GM18519 (cell line): ENCODE data around the gene ZNF622.

Experiments
- ATAC-seq: cut with Tn5 transposase; IDR thresholded peaks from one replicate; pipeline ENCODE4 v1.9.1; 2021; ENCODE audit warnings: mild to moderate bottlenecking, moderate library complexity; ENCODE audit not compliant: unreplicated experiment, low FRiP score

ZNF622 gene

DNA sequence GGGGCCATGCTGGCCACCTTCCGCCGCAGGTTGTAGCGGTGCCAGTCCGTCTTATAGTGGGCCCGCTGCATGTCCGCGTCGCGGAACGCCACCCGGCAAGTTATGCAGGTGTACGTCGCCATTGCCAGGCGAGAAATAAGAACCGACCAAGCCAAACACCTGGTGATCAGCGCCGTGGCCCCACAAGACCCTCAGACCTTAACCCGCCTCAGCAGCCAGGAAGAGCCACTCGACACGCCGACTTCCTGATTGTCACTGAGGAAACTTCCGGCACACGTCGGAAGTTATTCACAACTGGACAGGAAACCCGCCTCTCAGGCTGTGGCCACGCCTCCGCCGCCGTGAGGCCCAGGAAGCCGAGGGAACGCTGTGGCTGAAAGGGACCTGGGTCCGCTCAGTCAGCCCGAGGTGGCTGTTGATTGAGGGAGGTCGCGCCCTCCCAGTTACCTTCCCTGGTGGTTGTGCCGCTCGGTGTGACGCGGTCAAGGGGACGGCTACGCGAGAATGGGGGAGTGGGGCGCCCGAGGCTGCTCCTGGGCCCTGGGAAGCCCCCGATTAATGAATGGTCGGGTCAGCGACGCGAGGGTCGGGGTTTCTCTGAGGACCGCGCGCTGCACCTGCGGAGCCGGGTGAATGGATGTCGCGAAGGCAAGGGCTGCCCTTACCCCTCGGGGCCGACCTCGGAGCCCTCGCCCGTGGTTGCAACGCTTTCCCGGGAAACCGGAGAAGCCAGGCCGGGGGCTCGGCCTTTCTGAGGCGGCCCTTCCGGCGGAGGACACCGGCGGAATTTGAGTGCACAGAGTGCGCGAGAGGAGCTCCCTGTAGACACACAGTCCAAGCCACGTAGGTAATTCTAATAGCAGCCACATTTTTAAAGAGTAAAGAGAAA lies at the start of gene ZNF622:
Gene ZNF622 (minus strand): TSS at position 257 of the 889 bp plus-strand sequence. CDS start 135 bp downstream, at position 122.
- peak; percentile 63 for ATAC-seq

DNA sequence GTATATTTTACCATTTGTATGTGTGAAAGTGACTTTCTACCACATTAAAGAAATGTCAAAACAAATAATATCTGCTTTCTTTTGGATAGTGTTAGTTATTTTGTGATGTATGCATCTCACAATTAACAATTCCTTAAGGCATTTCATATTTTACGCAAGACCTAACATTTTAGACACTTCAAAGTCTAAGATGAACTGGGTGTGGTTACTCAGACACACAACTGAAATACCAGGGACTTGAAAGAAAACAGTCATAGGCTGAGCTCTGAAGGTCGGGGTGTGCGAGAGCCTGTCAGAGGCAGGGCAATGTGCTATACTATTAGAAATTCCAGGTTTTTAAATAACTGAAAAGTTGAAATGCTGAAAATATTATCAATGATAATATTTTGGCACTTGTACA lies 44.5 kb upstream of the ZNF622 start:
- ATAC-seq: no peak

DNA sequence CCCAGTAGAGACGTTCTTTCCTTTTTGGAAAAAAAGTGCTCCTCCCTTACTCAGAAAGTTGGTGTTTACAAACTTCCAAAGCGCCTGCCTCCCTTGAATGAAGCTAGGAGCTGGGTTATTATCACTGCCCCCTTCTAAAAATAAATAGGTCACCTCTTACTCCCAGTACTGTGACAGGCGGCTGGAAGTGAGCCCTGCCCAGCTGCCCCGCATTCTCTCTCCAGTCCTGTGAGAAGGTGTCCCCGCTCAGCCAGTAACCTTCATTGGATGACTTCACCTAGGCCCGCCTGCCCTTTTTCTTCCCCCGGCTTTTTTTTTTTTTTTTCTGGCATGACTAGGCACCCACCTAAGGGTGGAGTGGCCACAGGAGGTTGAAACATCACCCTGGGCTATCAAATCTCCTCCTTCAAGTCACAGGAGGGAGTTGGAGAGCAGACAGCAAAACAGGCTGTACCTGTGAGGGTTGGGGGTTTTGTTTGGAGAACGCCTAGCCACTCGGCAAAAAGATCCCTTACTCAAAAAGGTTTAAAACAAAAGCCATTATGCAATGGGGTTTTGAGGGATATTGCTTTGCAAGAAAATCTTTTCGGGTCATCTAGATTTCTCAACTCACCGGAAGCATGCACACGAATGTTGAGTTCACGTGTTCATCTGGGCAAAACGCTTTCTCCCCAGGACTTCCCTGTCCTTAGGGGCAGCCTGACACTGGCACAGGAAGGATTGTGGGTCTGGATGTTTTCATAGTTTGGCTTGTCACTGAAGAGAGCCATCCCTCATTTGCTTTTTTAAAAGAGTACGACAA lies 43.3 kb upstream of the ZNF622 start:
- no peak for ATAC-seq

- ATAC-seq: no peak
Measured at GRCh38 chr5:16507716-16508115, 42.1 kb upstream of the ZNF622 start.

DNA sequence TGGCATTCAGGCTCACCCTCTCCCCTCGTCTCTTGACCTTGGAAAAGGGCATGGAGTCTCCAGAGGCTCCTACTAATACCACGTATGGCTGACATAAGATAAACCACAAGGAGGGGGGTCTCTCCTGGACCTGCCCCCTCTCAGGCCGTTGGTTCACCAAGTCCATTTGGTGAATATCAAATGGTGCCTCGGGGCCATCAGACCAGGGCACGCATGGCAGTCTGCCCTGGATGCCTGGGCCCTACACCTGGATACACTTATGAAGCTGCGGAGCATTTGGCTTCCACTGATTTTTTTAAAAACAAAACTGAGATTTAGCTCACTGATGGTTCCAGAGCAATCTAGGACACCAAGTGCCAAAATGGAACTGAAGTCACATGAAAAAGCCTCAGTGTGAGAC lies 40.3 kb upstream of the ZNF622 start:
- ATAC-seq: no peak

DNA sequence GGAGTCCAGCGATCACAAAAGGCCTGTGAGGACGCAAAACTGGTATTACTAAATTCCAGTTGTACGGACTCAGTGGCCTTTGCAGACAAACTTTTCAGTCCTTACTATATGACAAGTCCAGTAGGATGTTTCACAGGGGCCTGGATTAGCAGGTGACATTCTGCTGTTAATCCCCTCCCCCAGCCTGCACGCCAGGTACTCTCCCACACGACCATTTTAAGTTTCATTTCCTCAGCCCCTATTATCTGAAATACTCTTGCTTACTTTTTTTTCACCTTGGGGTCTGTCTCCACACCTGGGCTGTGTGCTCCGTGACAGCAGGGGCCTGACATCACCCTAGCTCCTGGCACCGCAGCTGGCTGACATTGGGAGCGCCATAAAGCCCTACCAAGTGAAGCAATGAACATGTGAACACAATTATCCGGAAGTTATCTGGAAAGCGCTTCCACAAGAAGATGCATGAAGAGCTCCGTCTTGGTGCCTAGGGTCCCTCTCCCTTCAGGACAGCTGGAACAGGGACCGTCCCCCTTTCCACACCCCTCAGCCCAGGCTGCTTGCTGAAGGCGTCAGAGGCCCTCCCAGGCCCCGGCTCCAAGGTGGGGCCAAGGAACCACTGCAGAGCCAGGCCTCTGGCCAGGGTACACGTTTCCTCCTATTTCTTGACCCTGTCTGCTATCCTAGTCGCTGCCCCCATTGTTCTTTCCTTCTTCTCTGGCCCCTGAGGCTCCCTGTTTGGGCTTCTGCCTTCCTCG lies 39.7 kb upstream of the ZNF622 start:
- ATAC-seq: no peak

DNA sequence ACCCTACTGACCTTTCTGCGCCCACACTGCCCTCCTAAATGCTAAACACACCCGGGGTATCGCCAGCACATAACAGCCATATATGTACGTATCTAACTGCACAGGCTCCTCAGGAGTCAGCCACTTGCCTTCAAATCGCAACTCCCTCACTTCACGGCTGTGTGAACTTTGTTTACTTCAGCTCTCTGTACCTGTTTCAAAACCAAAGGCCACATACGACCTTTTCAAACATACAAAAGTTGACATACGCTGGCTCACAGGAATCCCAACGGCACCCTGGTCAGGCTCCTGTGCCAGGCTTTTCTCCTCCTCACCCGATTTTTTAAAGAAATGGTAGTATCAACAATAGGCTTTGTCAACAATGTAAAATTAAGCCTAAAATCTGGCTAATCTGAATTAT lies 39.0 kb upstream of the ZNF622 start:
- no peak for ATAC-seq

GRCh38 chr5:16502866-16503265 lies 37.3 kb upstream of the ZNF622 start:
- no peak for ATAC-seq

DNA sequence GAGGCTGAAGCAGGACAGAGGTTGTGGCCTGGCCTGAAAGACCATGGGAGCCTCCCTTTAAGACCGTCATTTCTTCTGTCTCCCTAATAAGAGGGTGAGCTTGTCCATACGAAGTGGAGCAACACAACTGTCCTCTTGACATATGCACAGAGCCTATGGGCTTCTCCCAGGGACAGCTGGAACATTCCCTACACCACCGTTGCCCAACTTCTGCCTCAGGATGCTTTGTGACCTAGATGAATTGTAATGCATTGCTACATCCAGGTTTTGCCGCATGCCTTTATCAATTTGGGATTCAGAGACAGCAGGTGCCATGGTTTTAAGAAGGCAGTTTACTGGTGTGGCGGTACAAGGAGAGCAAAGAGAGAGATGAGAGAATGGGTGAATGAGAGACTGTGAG lies 34.4 kb upstream of the ZNF622 start:
- ATAC-seq: no peak

GRCh38 chr5:16497546-16497945 lies 31.9 kb upstream of the ZNF622 start:
- no peak for ATAC-seq

DNA sequence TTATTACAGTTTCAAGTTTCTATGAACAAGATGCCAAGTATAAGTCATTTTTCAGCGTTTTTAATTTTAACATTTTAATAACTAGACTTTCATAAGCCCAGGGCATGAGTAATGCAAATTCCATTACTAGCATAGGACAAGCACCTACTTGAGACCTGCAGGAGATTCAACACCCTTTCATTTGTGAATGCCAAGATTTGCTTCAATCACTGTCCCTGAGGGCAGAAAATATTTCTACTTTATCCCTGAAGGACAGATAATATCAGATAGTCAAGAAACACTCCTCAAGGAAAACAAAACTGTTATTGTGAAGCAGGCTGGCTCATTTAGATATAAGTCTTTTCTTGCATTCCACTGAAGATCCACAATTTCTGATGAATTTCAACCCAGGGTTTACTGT lies 27.7 kb upstream of the ZNF622 start:
- no peak for ATAC-seq

- ATAC-seq: no peak
Measured at GRCh38 chr5:16492398-16493140, 27.0 kb upstream of the ZNF622 start.

DNA sequence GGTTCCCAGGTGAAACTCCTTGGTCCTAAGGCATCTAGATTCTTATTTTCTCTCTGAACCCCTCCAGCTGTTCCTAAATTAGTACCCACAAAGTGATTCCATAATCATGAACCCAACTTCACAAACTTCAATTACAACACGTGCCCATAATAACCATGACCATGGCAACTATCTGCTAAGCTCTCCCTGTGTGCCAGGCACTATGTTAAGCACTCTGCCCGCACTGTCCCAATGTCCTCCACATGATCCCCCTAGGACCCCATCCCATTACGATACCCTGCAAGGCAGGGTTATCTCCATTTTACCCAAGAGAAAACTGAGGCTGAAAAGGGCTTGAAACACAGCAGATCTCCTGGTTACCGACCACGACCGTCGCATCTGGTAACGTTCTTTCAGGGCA lies 25.3 kb upstream of the ZNF622 start:
- ATAC-seq: no peak

- ATAC-seq: peak; percentile 73
Measured at GRCh38 chr5:16489322-16489791, 23.8 kb upstream of the ZNF622 start.

DNA sequence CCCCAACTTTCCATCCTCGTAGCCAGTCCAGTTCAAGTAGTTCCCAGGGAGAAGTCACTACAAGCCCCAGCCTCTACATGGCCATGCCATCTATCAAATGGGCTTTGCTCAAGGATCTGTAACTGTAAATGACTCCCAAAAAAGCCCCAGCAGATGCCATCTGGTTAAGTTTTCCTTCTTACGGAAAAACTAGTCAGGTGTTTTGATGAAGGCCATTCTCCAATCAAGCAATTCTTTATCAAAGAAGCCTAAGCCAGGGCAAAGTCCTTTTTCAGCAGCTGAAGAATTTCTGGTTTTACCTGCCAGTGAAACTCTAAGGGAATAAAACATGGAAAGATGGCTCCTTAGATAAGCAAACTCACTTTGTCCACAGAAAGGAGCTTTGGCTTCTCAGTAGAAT lies 21.9 kb upstream of the ZNF622 start:
- no peak for ATAC-seq

DNA sequence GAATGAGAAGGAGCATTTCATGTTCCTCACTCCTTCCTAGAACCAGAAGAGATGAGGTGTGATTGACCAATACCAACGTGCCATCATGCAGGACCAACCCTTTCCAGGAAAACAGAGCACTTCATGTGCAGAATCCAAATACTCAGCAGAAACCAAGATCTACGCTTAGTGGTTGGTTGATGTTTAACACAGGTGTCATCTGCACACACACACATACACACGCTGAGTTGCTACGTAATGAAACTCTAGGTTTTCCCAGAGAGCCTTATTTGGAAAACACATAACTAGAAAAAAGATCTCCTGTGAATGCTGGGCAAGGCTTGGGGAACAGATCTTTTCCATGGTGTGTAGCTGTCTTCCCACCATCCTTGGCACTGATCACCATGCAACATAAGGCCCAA lies 21.1 kb upstream of the ZNF622 start:
- ATAC-seq: no peak

GRCh38 chr5:16485656-16486055 lies 20.1 kb upstream of the ZNF622 start:
- no peak for ATAC-seq

DNA sequence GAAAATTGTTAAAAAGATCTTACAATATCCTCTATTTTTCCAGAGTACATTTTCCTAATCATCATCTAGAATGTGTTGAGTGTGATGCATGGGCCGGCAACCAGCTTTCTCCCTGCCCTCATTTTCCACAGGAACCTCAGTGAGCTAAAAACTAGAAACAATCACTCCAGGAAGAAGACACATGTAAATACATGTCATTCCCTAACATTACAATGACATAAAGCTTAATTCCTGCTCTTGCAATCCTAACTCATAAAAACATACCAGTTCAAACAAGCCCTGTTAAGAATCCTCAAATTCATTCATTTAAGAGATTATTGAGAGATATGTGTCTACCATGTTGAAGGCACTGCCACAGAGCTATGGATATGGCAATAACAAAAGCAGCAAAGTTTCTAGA lies 18.5 kb upstream of the ZNF622 start:
- no peak for ATAC-seq

- no peak for ATAC-seq
Measured at GRCh38 chr5:16483361-16483760, 17.8 kb upstream of the ZNF622 start.

DNA sequence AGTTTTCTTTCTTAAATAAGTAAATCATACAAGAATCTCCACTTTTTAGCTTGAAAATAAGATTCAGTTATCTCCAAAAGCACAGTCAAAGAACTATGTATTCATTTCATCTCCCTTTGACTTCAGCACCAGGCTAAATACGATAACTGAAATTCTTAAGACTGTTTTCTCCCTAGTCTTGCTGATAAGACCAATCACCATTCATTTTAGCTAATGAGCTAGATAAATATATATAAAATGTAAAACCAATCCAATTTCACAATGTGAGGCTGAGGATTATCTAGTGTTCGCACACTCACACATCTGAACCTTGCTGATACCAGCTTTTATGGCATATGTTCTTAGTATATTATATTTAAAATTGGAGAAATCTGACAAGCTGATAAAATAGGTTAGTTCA lies 17.3 kb upstream of the ZNF622 start:
- no peak for ATAC-seq
